Liver (tissue), 3 donors: Measurements from ENCODE around the gene HEXIM1.

ENCODE experiments used
- GABPA ChIP-seq, 2 donors: IDR thresholded peaks in 1 of 2; conservative IDR thresholded peaks in 1 of 2; 2 replicates each; pipeline ENCODE4 v1.6.1; 2016; ENCODE audit warnings: antibody characterized with exemption in 2 of 2, mild to moderate bottlenecking in 1 of 2, moderate library complexity in 1 of 2
- MAX ChIP-seq: IDR thresholded peaks from 2 replicates; pipeline ENCODE4 v1.6.1; 2016; ENCODE audit warnings: antibody characterized with exemption
- NR2F2 ChIP-seq: IDR thresholded peaks from 2 replicates; pipeline ENCODE4 v1.6.1; 2016; ENCODE audit warnings: antibody characterized with exemption
- REST ChIP-seq: IDR thresholded peaks from 2 replicates; pipeline ENCODE4 v1.6.1; 2016; ENCODE audit warnings: antibody characterized with exemption, mild to moderate bottlenecking
- RXRA ChIP-seq, 2 donors: IDR thresholded peaks; 2 replicates each; pipeline ENCODE4 v1.6.1; 2017 to 2018; ENCODE audit warnings: antibody characterized with exemption in 2 of 2, mild to moderate bottlenecking in 1 of 2
- SP1 ChIP-seq: IDR thresholded peaks from 2 replicates; pipeline ENCODE4 v1.6.1; 2018; ENCODE audit warnings: antibody characterized with exemption, mild to moderate bottlenecking
- TAF1 ChIP-seq: conservative IDR thresholded peaks from 2 replicates; pipeline ENCODE4 v1.6.1; 2016; ENCODE audit warnings: antibody characterized with exemption, mild to moderate bottlenecking
- YY1 ChIP-seq: IDR thresholded peaks from 2 replicates; pipeline ENCODE4 v1.6.1; 2016; ENCODE audit warnings: antibody characterized with exemption, mild to moderate bottlenecking
- TF ChIP-seq, protein P1 (sequence below): fragments of 150-350 bp; IDR thresholded peaks from 2 replicates; pipeline ENCODE4 v1.5.1; 2017; ENCODE audit warnings: improper control_type of control experiment, low read depth, low read length; ENCODE audit not compliant: missing input control
- TF ChIP-seq, protein P2 (sequence below): IDR thresholded peaks from 2 replicates; pipeline ENCODE4 v1.6.1; 2016; ENCODE audit warnings: antibody characterized with exemption
- TF ChIP-seq, protein P3 (sequence below): IDR thresholded peaks from 2 replicates; pipeline ENCODE4 v1.6.1; 2016; ENCODE audit warnings: antibody characterized with exemption
- donor health status: healthy.
- donor health status: healthy.

- TF ChIP-seq, protein P1, sequence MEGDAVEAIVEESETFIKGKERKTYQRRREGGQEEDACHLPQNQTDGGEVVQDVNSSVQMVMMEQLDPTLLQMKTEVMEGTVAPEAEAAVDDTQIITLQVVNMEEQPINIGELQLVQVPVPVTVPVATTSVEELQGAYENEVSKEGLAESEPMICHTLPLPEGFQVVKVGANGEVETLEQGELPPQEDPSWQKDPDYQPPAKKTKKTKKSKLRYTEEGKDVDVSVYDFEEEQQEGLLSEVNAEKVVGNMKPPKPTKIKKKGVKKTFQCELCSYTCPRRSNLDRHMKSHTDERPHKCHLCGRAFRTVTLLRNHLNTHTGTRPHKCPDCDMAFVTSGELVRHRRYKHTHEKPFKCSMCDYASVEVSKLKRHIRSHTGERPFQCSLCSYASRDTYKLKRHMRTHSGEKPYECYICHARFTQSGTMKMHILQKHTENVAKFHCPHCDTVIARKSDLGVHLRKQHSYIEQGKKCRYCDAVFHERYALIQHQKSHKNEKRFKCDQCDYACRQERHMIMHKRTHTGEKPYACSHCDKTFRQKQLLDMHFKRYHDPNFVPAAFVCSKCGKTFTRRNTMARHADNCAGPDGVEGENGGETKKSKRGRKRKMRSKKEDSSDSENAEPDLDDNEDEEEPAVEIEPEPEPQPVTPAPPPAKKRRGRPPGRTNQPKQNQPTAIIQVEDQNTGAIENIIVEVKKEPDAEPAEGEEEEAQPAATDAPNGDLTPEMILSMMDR = no peak
- no peak for TF ChIP-seq TAF1
- no peak for TF ChIP-seq RXRA (IDR thresholded peaks at IDR 0.05)
- no peak for TF ChIP-seq REST
- TF ChIP-seq YY1 = no peak
- TF ChIP-seq, protein P2, sequence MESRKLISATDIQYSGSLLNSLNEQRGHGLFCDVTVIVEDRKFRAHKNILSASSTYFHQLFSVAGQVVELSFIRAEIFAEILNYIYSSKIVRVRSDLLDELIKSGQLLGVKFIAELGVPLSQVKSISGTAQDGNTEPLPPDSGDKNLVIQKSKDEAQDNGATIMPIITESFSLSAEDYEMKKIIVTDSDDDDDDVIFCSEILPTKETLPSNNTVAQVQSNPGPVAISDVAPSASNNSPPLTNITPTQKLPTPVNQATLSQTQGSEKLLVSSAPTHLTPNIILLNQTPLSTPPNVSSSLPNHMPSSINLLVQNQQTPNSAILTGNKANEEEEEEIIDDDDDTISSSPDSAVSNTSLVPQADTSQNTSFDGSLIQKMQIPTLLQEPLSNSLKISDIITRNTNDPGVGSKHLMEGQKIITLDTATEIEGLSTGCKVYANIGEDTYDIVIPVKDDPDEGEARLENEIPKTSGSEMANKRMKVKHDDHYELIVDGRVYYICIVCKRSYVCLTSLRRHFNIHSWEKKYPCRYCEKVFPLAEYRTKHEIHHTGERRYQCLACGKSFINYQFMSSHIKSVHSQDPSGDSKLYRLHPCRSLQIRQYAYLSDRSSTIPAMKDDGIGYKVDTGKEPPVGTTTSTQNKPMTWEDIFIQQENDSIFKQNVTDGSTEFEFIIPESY = no peak
- TF ChIP-seq SP1 = no peak
- no peak for TF ChIP-seq GABPA (IDR thresholded peaks at IDR 0.05 in 1 of 2, conservative IDR thresholded peaks at IDR 0.05 in 1 of 2)
- TF ChIP-seq, protein P3, sequence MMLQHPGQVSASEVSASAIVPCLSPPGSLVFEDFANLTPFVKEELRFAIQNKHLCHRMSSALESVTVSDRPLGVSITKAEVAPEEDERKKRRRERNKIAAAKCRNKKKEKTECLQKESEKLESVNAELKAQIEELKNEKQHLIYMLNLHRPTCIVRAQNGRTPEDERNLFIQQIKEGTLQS = no peak
- TF ChIP-seq MAX = no peak
- TF ChIP-seq NR2F2 = no peak
These were observed 9.3 kb upstream of the HEXIM1 start for GRCh38 chr17:45138911-45139532.
